Superior temporal gyrus (tissue), 1 donor: ENCODE measurements around the gene IST1.

ENCODE experiments used
- DNase-seq: peaks from one replicate; pipeline ENCODE4 v3.0.0-alpha.2; 2016; ENCODE audit errors: extremely low spot score

IST1 gene

GRCh38 chr16:71919035-71919434 is 23.7 kb downstream of the IST1 start:
- no peak for DNase-seq

DNA sequence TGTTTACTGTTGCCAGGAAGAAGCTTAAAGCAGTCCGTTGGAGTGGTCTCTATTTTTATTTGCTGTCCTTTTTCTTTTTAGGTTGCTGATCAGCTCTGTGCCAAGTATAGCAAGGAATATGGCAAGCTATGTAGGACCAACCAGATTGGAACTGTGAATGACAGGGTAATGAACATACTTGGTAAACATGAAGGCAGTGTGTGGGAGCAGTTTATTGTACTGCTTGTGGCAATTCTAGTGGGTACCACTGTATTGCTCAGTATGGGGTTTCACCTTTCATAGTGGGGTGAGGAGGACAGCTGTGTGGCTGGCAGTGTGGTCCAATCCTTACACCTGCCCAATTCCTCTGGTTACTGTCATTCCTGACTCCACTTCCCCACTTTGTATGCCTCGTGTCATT is 25.3 kb downstream of the IST1 start:
- DNase-seq = no peak

DNA sequence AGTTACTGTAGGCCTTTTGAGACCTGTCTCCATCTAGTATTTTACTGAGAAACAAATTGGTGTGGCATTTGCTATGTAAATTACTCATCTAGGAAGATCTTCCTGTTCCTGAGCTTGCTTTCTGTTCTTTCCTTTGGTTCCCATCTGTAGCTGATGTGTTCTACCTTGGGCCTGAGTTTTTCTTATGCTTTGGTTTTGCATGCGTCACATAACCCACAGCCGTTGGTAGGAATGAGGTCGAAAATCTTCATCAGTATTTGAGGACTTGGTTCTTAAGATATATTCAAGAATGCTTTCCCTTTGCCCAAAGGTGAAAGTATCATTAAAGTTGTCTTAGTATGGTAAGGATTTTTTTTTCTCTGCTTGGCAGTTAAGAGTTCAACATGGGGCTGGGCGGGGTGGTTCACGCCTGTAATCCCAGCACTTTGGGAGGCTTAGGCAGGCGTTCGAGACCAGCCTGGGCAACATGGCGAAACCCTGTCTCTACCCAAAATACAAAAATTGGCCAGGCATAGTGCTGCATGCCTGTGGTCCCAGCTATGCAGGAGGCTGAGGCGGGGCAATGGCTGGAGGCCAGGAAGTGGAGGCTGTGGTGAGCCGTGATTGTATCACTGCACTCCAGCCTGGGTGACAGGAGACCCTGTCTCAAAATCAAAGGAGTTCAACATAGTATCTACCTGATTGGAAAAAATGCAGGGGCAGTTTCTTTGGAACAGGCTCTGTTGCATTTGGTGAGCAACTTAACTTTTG is 28.8 kb downstream of the IST1 start:
- DNase-seq = no peak

GRCh38 chr16:71924710-71925109 is 29.4 kb downstream of the IST1 start:
- no peak for DNase-seq

GRCh38 chr16:71927383-71927782 is 32.1 kb downstream of the IST1 start:
- DNase-seq = no peak

DNA sequence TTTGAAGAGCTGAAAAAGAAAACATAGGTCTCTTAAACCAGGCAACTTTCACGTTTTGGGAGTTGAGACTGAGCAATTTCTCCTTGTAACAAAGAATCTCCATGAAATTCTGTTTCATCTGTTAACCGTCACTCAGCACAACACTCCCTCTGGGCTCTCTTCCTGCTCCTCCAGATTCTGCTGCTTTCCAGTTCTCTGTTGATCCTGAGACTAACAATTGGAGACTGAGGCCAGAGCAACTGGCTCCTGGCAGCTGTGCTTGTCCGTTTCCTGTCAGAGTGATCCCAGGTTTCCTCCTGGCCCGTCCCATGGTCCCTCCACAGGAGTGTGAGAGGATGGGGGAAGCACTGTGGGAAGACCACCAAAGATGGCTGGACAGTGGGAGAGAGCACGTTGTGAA is 32.5 kb downstream of the IST1 start:
- DNase-seq = no peak

GRCh38 chr16:71929048-71929447 is 33.7 kb downstream of the IST1 start:
- no peak for DNase-seq

- DNase-seq = no peak
These were observed 34.8 kb downstream of the IST1 start for GRCh38 chr16:71930013-71930563.

DNA sequence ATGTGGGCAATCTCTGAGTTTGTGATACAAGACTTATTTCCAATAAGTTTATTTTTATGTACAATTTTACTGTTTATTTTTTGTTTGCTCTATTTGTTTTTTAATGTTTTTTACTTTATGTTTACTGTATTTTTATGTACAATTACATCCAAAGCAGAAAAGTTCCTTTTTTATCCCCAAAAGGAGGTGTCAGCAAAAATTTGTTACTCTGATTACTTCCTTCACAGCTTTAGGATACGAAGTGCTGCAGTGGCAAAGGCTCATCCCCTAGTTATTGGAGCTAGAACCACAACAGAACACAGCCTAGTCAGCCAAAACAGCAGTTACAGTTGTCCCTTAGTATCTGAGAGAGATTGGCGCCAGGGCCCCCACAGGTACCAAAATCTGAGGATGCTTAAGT is 35.7 kb downstream of the IST1 start:
- no peak for DNase-seq

GRCh38 chr16:71931599-71931998 is 36.3 kb downstream of the IST1 start:
- no peak for DNase-seq

- DNase-seq = no peak
These were observed 37.7 kb downstream of the IST1 start for GRCh38 chr16:71933017-71933416.

DNA sequence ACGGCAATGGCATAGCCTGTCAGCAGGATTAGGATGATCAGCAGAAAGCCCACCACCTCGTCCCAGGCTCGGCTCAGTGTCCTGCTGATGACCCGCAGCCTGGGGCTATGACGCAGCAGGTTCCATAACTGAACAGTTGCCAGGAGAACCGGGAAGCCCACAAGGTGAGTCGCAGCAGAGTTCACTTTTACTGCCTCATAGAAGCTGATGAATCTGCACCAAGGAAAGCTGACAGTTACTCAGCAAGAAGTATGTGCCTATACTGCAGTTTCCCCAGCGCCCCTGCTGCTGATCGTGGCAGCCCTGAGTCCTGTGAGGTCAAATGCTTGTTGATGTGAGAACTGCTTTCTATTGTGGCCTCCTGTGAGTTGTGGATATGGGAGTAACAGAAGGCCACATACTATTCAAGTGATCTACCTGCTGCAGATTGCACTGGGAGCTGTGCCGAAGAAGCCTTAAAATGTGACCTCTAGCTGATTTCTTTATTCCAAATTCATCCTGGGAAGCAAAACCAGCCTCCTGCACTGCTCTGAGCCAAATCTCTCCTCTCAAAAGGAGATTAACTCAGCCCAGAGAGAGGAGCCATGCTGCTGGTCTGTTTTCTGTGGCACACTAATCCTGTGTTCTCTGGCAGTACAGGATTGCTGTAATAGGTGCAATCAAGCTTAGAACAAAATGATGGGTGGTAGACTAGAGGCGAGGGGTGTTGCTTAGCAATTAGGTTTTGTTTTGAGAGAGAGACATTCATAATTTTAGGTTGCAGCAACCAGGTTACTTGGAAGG is 38.8 kb downstream of the IST1 start:
- no peak for DNase-seq

- no peak for DNase-seq
These were observed 42.7 kb downstream of the IST1 start for GRCh38 chr16:71937868-71938510.

GRCh38 chr16:71943887-71944286 is 48.6 kb downstream of the IST1 start:
- DNase-seq = no peak

DNA sequence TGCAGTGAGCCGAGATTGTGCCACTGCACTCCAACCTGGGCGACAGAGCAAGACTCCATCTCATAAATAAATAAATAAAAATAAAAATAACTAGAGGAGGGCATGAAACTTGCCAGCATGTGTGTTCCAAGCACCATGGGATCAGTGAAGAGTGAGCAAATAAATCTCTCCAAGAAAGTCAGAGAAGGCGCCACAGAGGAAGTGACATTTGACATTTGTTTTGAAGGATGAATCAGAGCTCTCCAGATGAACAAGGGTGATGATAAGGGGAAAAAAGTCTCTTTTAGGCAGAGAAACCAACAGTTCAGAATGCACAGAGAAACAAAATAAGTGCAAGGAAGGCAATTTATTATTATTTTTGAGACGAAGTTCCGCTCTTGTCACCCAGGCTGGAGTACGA is 50.3 kb downstream of the IST1 start:
- DNase-seq = no peak

- DNase-seq = no peak
These were observed 57.5 kb downstream of the IST1 start for GRCh38 chr16:71952825-71953224.

- DNase-seq = no peak
These were observed 58.8 kb downstream of the IST1 start for GRCh38 chr16:71954180-71954579.

GRCh38 chr16:71954699-71955195 is 59.4 kb downstream of the IST1 start:
- DNase-seq = no peak

DNA sequence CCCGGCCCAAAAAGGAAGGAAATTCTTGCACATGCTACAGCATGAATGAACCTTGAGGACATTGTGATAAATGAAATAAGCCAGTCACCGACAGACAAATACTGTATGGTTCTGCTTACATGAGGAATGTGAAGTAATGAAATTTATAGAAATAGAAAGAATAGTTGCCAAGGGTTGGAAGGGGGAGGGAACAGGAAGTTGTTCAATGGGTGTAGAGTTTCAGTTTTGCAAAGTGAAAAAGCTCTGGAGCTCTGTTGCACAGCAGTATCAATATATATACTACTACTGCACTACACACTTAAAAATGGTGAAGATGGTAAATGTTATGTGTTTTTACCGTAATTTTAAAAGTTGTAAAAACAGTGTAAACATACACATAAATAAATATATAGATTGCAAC is 61.2 kb downstream of the IST1 start:
- DNase-seq = no peak

DNA sequence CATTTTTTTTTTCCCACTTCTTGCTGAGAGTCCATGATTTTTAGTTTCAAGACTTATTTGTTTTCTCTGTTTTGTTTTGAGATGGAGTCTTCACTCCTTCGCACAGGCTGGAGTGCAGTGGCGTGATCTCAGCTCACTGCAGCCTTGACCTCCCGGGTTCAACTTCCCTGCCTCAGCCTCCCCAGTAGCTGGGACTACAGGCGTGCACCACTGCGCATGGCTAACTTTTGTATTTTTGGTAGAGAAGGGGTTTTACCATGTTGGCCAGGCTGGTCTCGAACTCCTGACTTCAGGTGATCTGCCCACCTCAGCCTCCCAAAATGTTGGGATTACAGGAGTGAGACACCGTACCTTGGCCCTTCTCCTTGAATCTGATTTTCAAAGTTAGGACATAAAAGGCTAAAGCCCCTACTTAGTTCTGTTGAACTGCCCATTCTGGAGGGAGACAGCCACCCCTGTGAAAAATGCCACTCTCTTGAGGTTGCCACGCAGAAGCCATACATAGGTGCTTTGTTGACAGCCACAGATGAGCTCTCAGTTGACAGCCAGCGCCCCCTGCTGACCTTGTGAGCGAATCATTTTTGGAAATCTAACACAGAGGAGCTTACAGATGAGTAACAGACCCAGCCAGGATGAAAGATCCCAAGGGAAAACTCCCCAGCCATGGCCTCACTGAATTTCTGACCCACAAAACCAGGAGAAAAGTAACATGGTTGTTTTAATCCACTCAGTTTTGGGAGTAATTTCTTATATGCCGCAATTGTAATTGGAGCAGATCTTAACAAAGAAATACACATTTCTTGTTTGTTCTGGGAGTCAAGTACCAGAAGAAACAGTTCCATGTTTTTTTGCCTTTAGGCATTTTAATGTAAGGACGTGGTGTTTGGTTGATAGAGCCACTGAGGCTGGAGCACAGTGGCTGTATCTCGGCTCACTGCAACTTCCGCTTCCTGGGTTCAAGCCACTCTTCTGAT is 66.0 kb downstream of the IST1 start:
- peak; percentile 94 for DNase-seq
